ENCODE data around the gene EPS15.

EPS15 gene

DNA sequence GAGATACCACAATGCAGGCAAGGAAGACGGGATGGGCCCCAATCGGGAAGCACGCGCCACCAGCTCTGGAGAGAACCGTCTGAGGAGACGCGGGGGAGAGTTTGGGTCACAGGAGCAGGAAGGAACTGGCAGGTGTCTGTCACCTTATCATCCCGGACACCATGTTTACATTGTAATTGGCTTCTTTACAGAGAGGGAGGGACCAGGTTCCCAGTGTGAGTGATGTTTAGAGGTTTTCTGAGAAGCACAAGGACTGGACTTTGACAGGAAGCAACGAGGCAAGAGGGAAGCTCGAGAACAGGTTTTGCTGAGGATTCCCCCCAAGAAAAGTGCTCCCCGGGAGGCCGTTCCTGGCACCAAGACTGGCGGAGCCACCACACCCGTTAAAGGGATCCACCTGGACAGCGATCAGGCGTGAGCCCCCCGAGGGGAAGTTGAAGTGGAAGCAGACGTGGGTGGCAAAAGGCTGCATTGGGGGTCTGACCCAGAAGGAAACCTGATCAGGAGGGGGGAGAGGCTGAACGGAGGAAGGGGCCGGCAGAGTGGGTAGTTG, 957 bp downstream of the EPS15 start (continued):
- TF ChIP-seq, protein P1, sequence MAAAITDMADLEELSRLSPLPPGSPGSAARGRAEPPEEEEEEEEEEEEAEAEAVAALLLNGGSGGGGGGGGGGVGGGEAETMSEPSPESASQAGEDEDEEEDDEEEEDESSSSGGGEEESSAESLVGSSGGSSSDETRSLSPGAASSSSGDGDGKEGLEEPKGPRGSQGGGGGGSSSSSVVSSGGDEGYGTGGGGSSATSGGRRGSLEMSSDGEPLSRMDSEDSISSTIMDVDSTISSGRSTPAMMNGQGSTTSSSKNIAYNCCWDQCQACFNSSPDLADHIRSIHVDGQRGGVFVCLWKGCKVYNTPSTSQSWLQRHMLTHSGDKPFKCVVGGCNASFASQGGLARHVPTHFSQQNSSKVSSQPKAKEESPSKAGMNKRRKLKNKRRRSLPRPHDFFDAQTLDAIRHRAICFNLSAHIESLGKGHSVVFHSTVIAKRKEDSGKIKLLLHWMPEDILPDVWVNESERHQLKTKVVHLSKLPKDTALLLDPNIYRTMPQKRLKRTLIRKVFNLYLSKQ (tag by site-specific recombination; IDR thresholded peaks at IDR 0.05; ENCODE audit: borderline replicate concordance), result no peak
- TF ChIP-seq, protein P2, sequence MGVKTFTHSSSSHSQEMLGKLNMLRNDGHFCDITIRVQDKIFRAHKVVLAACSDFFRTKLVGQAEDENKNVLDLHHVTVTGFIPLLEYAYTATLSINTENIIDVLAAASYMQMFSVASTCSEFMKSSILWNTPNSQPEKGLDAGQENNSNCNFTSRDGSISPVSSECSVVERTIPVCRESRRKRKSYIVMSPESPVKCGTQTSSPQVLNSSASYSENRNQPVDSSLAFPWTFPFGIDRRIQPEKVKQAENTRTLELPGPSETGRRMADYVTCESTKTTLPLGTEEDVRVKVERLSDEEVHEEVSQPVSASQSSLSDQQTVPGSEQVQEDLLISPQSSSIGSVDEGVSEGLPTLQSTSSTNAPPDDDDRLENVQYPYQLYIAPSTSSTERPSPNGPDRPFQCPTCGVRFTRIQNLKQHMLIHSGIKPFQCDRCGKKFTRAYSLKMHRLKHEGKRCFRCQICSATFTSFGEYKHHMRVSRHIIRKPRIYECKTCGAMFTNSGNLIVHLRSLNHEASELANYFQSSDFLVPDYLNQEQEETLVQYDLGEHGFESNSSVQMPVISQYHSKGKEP (tag by site-specific recombination; IDR thresholded peaks at IDR 0.05), result no peak
- TF ChIP-seq OSR2 (tag by site-specific recombination; IDR thresholded peaks at IDR 0.05) (no peak; the same call in 1 of the 2 replicates), TCF7L2 (IDR thresholded peaks at IDR 0.05; ENCODE audit: borderline replicate concordance, low read depth, low read length) (no peak), MZF1 (tag by site-specific recombination; IDR thresholded peaks at IDR 0.05; ENCODE audit: borderline replicate concordance) (no peak), ZNF354C (tag by site-specific recombination; IDR thresholded peaks at IDR 0.05; ENCODE audit: borderline replicate concordance, low read depth) (no peak), ZNF561 (tag by site-specific recombination; IDR thresholded peaks at IDR 0.05; ENCODE audit: borderline replicate concordance) (no peak), ZNF677 (tag by site-specific recombination; IDR thresholded peaks at IDR 0.05) (no peak), ZEB2 (tag by site-specific recombination; IDR thresholded peaks at IDR 0.05) (peak; percentile 35; the same call in 1 of the 2 replicates), ZIC2 (tag by site-specific recombination; IDR thresholded peaks at IDR 0.05) (0 out of 2 replicates have a peak, but pooled peaks have one; percentile 46), PRDM1 (tag by site-specific recombination; IDR thresholded peaks at IDR 0.05) (no peak), ZNF830 (tag by site-specific recombination; IDR thresholded peaks at IDR 0.05; ENCODE audit: low read depth) (no peak), REPIN1 (tag by site-specific recombination; IDR thresholded peaks at IDR 0.05; ENCODE audit: low read depth) (no peak), ZBTB48 (tag by site-specific recombination; IDR thresholded peaks at IDR 0.05) (no peak), BCL11B (tag by site-specific recombination; IDR thresholded peaks at IDR 0.05; ENCODE audit: low read depth) (no peak), HOXA7 (CRISPR knock-in tag; IDR thresholded peaks at IDR 0.05; ENCODE audit: borderline replicate concordance) (no peak), ZBTB7A (tag by site-specific recombination; IDR thresholded peaks at IDR 0.05; ENCODE audit: low read depth) (no peak), ZNF391 (tag by site-specific recombination; IDR thresholded peaks at IDR 0.05; ENCODE audit: borderline replicate concordance, low read depth) (peak; percentile 54; the same call in 1 of the 2 replicates), ZNF596 (tag by site-specific recombination; IDR thresholded peaks at IDR 0.05) (no peak)
- TF ChIP-seq, protein P3, sequence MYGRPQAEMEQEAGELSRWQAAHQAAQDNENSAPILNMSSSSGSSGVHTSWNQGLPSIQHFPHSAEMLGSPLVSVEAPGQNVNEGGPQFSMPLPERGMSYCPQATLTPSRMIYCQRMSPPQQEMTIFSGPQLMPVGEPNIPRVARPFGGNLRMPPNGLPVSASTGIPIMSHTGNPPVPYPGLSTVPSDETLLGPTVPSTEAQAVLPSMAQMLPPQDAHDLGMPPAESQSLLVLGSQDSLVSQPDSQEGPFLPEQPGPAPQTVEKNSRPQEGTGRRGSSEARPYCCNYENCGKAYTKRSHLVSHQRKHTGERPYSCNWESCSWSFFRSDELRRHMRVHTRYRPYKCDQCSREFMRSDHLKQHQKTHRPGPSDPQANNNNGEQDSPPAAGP (tag by site-specific recombination; IDR thresholded peaks at IDR 0.05), result peak; percentile 21; the same call in 1 of the 2 replicates
- TF ChIP-seq, protein P4, sequence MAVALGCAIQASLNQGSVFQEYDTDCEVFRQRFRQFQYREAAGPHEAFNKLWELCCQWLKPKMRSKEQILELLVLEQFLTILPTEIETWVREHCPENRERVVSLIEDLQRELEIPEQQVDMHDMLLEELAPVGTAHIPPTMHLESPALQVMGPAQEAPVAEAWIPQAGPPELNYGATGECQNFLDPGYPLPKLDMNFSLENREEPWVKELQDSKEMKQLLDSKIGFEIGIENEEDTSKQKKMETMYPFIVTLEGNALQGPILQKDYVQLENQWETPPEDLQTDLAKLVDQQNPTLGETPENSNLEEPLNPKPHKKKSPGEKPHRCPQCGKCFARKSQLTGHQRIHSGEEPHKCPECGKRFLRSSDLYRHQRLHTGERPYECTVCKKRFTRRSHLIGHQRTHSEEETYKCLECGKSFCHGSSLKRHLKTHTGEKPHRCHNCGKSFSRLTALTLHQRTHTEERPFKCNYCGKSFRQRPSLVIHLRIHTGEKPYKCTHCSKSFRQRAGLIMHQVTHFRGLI (tag by site-specific recombination; IDR thresholded peaks at IDR 0.05), result no peak
- TF ChIP-seq, protein P5, sequence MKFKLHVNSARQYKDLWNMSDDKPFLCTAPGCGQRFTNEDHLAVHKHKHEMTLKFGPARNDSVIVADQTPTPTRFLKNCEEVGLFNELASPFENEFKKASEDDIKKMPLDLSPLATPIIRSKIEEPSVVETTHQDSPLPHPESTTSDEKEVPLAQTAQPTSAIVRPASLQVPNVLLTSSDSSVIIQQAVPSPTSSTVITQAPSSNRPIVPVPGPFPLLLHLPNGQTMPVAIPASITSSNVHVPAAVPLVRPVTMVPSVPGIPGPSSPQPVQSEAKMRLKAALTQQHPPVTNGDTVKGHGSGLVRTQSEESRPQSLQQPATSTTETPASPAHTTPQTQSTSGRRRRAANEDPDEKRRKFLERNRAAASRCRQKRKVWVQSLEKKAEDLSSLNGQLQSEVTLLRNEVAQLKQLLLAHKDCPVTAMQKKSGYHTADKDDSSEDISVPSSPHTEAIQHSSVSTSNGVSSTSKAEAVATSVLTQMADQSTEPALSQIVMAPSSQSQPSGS (tag by site-specific recombination; IDR thresholded peaks at IDR 0.05; ENCODE audit: low read depth), result no peak
- TF ChIP-seq, protein P6, sequence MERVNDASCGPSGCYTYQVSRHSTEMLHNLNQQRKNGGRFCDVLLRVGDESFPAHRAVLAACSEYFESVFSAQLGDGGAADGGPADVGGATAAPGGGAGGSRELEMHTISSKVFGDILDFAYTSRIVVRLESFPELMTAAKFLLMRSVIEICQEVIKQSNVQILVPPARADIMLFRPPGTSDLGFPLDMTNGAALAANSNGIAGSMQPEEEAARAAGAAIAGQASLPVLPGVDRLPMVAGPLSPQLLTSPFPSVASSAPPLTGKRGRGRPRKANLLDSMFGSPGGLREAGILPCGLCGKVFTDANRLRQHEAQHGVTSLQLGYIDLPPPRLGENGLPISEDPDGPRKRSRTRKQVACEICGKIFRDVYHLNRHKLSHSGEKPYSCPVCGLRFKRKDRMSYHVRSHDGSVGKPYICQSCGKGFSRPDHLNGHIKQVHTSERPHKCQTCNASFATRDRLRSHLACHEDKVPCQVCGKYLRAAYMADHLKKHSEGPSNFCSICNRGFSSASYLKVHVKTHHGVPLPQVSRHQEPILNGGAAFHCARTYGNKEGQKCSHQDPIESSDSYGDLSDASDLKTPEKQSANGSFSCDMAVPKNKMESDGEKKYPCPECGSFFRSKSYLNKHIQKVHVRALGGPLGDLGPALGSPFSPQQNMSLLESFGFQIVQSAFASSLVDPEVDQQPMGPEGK (tag by site-specific recombination; IDR thresholded peaks at IDR 0.05), result peak; percentile 79
- TF ChIP-seq, protein P7, sequence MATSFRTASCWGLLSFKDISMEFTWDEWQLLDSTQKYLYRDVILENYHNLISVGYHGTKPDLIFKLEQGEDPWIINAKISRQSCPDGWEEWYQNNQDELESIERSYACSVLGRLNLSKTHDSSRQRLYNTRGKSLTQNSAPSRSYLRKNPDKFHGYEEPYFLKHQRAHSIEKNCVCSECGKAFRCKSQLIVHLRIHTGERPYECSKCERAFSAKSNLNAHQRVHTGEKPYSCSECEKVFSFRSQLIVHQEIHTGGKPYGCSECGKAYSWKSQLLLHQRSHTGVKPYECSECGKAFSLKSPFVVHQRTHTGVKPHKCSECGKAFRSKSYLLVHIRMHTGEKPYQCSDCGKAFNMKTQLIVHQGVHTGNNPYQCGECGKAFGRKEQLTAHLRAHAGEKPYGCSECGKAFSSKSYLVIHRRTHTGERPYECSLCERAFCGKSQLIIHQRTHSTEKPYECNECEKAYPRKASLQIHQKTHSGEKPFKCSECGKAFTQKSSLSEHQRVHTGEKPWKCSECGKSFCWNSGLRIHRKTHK (tag by site-specific recombination; IDR thresholded peaks at IDR 0.05), result no peak
- TF ChIP-seq, protein P8, sequence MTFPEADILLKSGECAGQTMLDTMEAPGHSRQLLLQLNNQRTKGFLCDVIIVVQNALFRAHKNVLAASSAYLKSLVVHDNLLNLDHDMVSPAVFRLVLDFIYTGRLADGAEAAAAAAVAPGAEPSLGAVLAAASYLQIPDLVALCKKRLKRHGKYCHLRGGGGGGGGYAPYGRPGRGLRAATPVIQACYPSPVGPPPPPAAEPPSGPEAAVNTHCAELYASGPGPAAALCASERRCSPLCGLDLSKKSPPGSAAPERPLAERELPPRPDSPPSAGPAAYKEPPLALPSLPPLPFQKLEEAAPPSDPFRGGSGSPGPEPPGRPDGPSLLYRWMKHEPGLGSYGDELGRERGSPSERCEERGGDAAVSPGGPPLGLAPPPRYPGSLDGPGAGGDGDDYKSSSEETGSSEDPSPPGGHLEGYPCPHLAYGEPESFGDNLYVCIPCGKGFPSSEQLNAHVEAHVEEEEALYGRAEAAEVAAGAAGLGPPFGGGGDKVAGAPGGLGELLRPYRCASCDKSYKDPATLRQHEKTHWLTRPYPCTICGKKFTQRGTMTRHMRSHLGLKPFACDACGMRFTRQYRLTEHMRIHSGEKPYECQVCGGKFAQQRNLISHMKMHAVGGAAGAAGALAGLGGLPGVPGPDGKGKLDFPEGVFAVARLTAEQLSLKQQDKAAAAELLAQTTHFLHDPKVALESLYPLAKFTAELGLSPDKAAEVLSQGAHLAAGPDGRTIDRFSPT (tag by site-specific recombination; IDR thresholded peaks at IDR 0.05), result no peak
